Loucy (cell line): ENCODE results near the gene OXA1L.

Experiments used
- CTCF ChIP-seq: fragments of 200-600 bp; sonication (generic); conservative IDR thresholded peaks from 2 replicates; pipeline ENCODE4 v1.5.1; 2014; ENCODE audit warnings: mild to moderate bottlenecking, antibody characterized with exemption, low read length
- EZH2phosphoT487 ChIP-seq: fragments of 200-600 bp; IDR thresholded peaks from 2 replicates; pipeline ENCODE4 v1.6.1; 2018; ENCODE audit warnings: antibody characterized with exemption, mild to moderate bottlenecking, moderate library complexity, borderline replicate concordance

- TF ChIP-seq CTCF (no peak), EZH2phosphoT487 (no peak)
Measured at GRCh38 chr14:22748206-22748605, 18.3 kb upstream of the OXA1L start.
